Smooth muscle cell of bladder (primary cell): ENCODE data around the gene SRRM2. TPM values are rescaled to one million over a fixed set of nuclear protein-coding genes. Genes with fewer than 3 reads are reported as not detected.

Experiments used
- total RNA-seq: library from RNA; depleted of rRNA; stranded (reverse); fragments of >200 nt; gene quantifications from 2 replicates; pipeline ENCODE4 v1.2.3, GENCODE V29; 2014

SRRM2 gene
- total RNA-seq = 29.7 and 50.2 TPM in 2 replicates

DNA sequence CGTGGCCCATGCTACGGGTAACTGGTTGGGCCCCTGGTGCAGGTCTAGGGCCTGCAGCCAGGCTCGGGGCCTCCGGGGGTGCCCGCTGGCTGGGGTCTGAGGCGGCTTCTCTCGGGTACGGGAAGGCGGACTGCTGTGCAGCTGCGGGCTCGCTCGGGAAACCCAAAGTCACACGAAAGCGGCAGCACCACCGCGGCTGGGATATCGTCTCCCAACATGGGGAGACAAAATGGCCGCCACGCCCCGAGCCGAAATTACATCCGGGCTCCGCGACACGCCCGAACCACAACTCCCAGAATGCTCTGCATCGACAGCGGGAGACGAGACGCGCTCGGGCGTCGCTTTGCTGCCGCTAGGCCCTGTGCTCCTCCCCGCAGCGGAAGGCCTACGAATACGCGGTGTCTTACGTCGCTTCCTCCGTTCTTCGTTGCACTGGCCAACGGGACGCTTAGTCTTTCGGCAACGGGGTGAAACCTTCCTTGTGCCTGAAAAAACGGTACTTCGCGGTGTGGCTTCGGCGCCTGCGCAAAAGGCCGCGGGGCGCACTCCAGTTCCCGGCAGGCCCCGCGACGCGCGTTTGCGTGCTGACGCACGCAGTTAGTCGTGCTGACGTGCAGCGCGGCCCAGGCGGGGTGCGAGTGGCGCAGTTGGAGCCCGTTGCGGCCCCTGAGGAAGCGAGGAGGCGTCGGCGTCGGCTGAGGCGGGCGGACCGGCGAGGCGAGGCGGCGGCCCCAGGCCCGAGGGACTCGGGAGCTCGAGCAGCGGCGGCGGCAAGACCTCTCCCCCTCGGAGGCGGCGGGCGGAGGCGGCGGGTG, at the start of gene SRRM2:
TSS of gene SRRM2 (plus strand) at position 604 of the 815 bp plus-strand sequence. CDS start 3,727 bp downstream, outside the sequence.

DNA sequence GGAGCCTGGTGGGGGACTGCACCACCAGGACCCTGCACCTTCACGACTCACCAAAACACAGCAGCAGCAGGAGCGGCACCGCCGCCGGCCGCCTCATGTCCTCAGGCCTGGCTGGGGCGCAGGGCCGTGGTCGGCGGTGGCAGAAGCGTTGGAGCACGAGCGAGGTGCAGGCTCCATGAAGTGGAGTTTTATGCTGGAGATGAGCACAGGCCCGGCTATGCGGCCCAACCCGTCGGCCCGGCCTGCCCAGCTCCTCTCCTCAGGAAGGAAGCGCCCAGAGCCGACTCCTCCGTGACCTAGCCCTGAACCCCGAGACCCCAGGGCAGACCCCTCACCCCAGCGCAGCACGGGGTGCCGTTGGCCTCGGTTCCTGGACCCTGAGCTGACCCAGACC, 32.4 kb upstream of the SRRM2 start, which contains the start of gene PRSS27:
TSS of gene PRSS27 (minus strand) at position 161 of the 394 bp plus-strand sequence. CDS start at position 97, 64 bp downstream.

DNA sequence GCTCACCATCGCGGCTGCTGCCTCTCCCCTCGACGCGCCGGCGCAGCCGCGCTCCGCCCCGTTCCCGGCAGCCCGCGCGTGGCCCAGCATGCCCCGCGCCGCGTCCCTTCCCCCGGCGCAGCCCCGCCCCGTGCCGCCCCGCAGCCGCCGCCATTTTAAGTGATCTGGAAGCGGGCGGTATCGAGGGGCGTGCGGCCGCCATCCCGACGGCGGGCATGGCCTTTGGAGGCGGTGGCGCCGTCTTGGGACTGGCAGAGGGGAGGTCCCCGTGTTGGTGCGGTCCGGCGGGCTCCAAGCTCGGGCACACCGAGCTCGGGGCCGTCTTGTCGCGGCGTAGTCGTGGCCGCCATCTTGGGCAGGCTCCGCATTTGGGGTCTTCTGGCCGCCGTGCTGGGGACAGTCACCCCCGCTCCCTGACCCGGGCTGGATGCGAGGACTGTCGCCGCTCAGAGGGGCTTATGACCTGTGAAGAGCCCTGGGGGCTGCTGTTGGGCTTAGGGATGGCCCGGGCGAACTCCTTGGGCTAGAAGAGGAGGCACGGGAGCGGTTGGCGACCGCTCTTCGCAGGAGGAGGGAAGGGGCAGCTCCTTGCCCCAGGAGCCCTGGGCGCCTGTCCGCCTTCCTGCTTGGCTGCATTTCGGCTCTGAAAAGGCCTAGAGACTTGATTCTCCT, 24.9 kb downstream of the SRRM2 start, which contains the start of gene ELOB:
TSS of gene ELOB (minus strand) at position 50 of the 672 bp plus-strand sequence. CDS start at position 9, 41 bp downstream.

DNA sequence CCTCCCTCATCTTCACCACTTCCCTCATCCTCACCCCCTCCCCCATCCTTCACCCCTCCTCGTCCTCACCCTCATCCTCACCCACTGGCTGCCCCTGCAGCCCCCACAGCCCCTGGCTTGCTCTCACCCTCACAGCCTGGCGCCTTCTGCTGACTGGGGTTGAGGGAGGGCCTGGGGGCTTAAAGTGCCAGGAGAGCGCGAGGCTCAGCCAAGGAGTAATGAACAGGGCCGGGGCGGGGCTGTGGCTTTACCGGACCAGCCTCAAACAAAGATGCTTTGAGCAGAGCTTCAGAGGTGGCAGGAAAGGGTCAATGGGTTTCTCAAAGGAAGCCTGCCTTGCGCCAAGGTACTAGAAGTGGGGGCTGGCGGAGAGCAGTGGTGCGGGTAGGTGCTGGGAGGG, 35.0 kb downstream of the SRRM2 start, which contains the start of gene PRSS33:
TSS of gene PRSS33 (minus strand) at position 155 of the 400 bp plus-strand sequence. CDS start 1,013 bp downstream, outside the sequence.

DNA sequence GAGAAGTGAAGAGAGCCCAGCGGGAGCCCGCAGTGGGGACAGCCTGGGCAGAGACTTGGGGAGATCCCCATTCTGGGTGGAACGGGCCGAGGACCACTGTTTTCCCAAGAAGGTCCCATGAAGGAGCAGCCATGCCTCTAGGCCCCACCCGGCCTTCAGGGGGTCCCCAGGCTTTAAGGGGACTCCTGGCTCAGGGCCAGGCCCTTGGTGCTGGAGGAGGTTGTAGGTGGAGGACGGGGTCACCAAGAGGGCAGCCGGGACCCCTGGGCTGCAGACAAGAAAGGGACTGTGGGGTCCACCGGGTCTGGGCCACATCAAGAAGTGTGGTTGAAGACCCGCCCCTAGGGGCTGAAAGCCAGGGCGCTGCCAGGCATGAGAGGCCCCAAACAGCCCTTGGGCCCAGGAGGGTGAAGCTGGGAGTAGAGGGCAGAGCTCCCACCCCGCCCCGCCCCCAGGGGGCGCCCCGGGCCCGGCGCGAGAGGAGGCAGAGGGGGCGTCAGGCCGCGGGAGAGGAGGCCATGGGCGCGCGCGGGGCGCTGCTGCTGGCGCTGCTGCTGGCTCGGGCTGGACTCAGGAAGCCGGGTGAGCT, 64.4 kb downstream of the SRRM2 start, which contains the start of gene PRSS21:
TSS of gene PRSS21 (plus strand) at position 487 of the 589 bp plus-strand sequence. CDS start at position 519, 32 bp downstream.

Other genes starting within 250 kb of the SRRM2 start
- 5.1 and 6.6 TPM in 2 replicates for gene ATP6V0C, start 238.7 kb upstream of the SRRM2 start, total RNA-seq
- gene AMDHD2, start 232.3 kb upstream of the SRRM2 start, total RNA-seq = 23.3 and 35.0 TPM in 2 replicates
- gene CEMP1, start 221.2 kb upstream of the SRRM2 start, total RNA-seq = 0.09 TPM in 1 of 2 replicates, not detected in the other
- 11.9 and 13.5 TPM in 2 replicates for gene PDPK1, start 214.6 kb upstream of the SRRM2 start, total RNA-seq
- 16.2 and 18.2 TPM in 2 replicates for gene KCTD5, start 70.1 kb upstream of the SRRM2 start, total RNA-seq
- gene PRSS27, start 32.4 kb upstream of the SRRM2 start, total RNA-seq = 0.57 and 0.74 TPM in 2 replicates
- gene ELOB, start 24.6 kb downstream of the SRRM2 start, total RNA-seq = 507 and 710 TPM in 2 replicates
- not detected in 2 replicates for gene PRSS33, start 34.9 kb downstream of the SRRM2 start, total RNA-seq
- not detected in 2 replicates for gene PRSS41, start 45.8 kb downstream of the SRRM2 start, total RNA-seq
- 0.55 TPM in 1 of 2 replicates, not detected in the other for gene PRSS21, start 64.6 kb downstream of the SRRM2 start, total RNA-seq
- gene ZG16B, start 77.7 kb downstream of the SRRM2 start, total RNA-seq = 0.18 and 1.3 TPM in 2 replicates
- gene PRSS22, start 105.5 kb downstream of the SRRM2 start, total RNA-seq = not detected in 2 replicates
- 72.2 and 88.2 TPM in 2 replicates for gene FLYWCH2, start 130.6 kb downstream of the SRRM2 start, total RNA-seq
- 36.4 and 42.5 TPM in 2 replicates for gene FLYWCH1, start 159.3 kb downstream of the SRRM2 start, total RNA-seq
- gene KREMEN2, start 211.6 kb downstream of the SRRM2 start, total RNA-seq = not detected in 2 replicates
- gene PAQR4, start 216.7 kb downstream of the SRRM2 start, total RNA-seq = 0.55 and 0.85 TPM in 2 replicates
- 0.28 and 0.46 TPM in 2 replicates for gene PKMYT1, start 227.8 kb downstream of the SRRM2 start, total RNA-seq